Gastroesophageal sphincter (tissue), 4 donors: ENCODE results near the gene FBXW11. TPM values are rescaled to one million over a fixed set of nuclear protein-coding genes. Genes with fewer than 3 reads are reported as not detected.

Experiments
- ATAC-seq: fragments of 150-250 bp; one replicate; pipeline ENCODE4 v1.9.1; 2016; ENCODE audit warnings: mild to moderate bottlenecking, moderate library complexity
- H3K27ac ChIP-seq, 4 donors: fragments of 200-600 bp; sonication (generic) in 3 of 4; 1 replicate in 3 of 4; 2 replicates in 1 of 4; pipeline ENCODE4 v1.5.1; 2016 to 2019
- H3K27me3 ChIP-seq: fragments of 200-600 bp; sonication (generic); one replicate; pipeline ENCODE4 v1.5.1; 2019
- H3K36me3 ChIP-seq, 2 donors: fragments of 200-600 bp; sonication (generic); one replicate each; pipeline ENCODE4 v1.5.1; 2019; ENCODE audit warnings: control low read depth in 1 of 2
- H3K4me1 ChIP-seq, 3 donors: fragments of 200-600 bp; sonication (generic); 1 replicate in 2 of 3; 2 replicates in 1 of 3; pipeline ENCODE4 v1.5.1; 2016 to 2019; ENCODE audit warnings: control low read depth in 2 of 3
- H3K4me3 ChIP-seq, 2 donors: fragments of 200-600 bp; sonication (generic); one replicate each; pipeline ENCODE4 v1.5.1; 2019; ENCODE audit warnings: mild to moderate bottlenecking in 1 of 2, moderate library complexity in 1 of 2
- H3K9me3 ChIP-seq, 3 donors: fragments of 200-600 bp; sonication (generic); one replicate each; pipeline ENCODE4 v1.5.1; 2017 to 2019; ENCODE audit warnings: control low read depth in 2 of 3
- CTCF ChIP-seq, 4 experiments: fragments of 200-600 bp in 2 of 4; fragments of 450-650 bp in 2 of 4; sonication (generic) in 1 of 4; IDR thresholded peaks; one replicate each; pipeline ENCODE4 v1.5.1; 2017 to 2019; ENCODE audit warnings: antibody characterized with exemption in 4 of 4, mild to moderate bottlenecking in 2 of 4, moderate library complexity in 2 of 4
- EP300 ChIP-seq: sonication (generic); formaldehyde crosslinking; IDR thresholded peaks from one replicate; pipeline ENCODE4 v1.6.1; 2017; ENCODE audit warnings: antibody characterized with exemption, mild to moderate bottlenecking
- POLR2A ChIP-seq, 2 donors: fragments of 450-650 bp; IDR thresholded peaks; one replicate each; pipeline ENCODE4 v1.6.1; 2017; ENCODE audit warnings: antibody characterized with exemption in 2 of 2, mild to moderate bottlenecking in 2 of 2, moderate library complexity in 1 of 2
- POLR2AphosphoS5 ChIP-seq: sonication (generic); formaldehyde crosslinking; IDR thresholded peaks from one replicate; pipeline ENCODE4 v1.6.1; 2017; ENCODE audit warnings: antibody characterized with exemption
- WGBS, 2 donors: methylation state at CpG; one replicate each; pipeline ENCODE4 v1.1.5; 2018; ENCODE audit warnings: low coverage in 1 of 2; 5-methylcytosine and 5-hydroxymethylcytosine counted together
- total RNA-seq, 4 donors: library from RNA; depleted of rRNA; stranded (reverse); fragments of >200 nt; gene quantifications; one replicate each; pipeline ENCODE4 v1.1.0, GENCODE V29; 2016

FBXW11 gene
- total RNA-seq, 4 donors from 2014 or later: 64.3 to 88.3 (median 76.3) TPM

- no peak overlapping the region for H3K27ac ChIP-seq
- ATAC-seq: no peak
- peaks cover 0 to 15% (median 0%) of the 10 kb centered on the region in 3 donors for H3K9me3 ChIP-seq
- H3K27me3 ChIP-seq: no peaks in the 10 kb centered on the region
- H3K36me3 ChIP-seq: no peaks in the 10 kb centered on the region
- no peak overlapping the region for H3K4me3 ChIP-seq
- TF ChIP-seq POLR2A (IDR thresholded peaks at IDR 0.05) (no peak), CTCF (IDR thresholded peaks at IDR 0.05) (no peak), POLR2AphosphoS5 (no peak), EP300 (no peak)
- H3K4me1 ChIP-seq: no peaks in the 10 kb centered on the region
Observed at GRCh38 chr5:171837522-171837921, 168.9 kb downstream of the FBXW11 start.

GRCh38 chr5:171835066-171835465, 171.4 kb downstream of the FBXW11 start:
- Histone ChIP-seq H3K4me1 (no peaks in the 10 kb centered on the region), H3K9me3 (peaks cover 0 to 15% (median 0%) of the 10 kb centered on the region in 3 donors), H3K36me3 (no peaks in the 10 kb centered on the region), H3K27ac (no peak overlapping the region), H3K27me3 (no peaks in the 10 kb centered on the region), H3K4me3 (no peak overlapping the region)
- TF ChIP-seq CTCF (IDR thresholded peaks at IDR 0.05) (no peak), EP300 (no peak), POLR2AphosphoS5 (no peak), POLR2A (IDR thresholded peaks at IDR 0.05) (no peak)
- WGBS, 2 donors: 70% methylated on average over 4 of the region's 7 CpGs; no CpG with 5 or more reads in 1 of the 2 donors
- no peak for ATAC-seq

DNA sequence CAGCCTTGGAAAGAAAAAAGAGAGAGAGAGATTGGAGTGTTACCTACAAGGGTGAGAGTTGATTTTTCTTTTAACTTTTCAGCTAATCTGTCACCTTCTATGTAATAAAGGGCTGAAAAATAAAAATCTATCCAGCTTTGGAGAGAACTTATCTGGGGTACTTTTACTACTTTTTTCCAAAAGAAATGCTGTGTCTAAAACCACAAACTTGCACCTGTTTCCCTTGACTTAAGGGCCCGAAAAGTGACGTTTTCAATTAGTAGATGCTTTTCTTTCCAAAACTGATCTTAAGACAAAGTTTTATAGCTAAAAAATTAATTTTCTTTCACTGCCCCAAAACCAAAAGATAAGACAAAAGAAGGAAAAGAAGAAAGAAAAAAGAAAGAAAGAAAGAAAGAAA, 172.0 kb downstream of the FBXW11 start:
- no peak for TF ChIP-seq POLR2A (IDR thresholded peaks at IDR 0.05)
- TF ChIP-seq EP300: no peak
- TF ChIP-seq CTCF (IDR thresholded peaks at IDR 0.05): no peak
- no peak for TF ChIP-seq POLR2AphosphoS5

DNA sequence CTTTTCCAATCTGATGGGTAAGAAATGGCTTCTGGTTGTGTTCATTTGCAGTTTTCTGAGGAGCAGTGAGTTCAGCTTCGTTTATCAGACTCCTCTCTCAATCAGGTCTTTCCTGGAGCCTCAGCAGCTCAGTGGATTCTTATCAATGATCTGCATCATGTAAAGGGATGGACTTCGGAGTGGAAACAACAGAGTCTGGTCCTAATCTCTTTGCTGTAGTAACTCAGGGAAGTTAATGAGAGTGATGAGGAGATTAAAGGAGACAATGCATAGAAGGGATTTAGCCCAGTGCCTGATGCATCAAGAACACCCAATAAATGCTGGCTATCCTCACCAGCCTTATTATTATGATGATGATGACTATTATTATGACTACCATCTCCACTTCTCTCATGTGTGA, 173.7 kb downstream of the FBXW11 start:
- H3K9me3 ChIP-seq: peaks cover 0 to 24% (median 0%) of the 10 kb centered on the region in 3 donors
- H3K36me3 ChIP-seq: no peaks in the 10 kb centered on the region
- no peak for ATAC-seq
- no peak overlapping the region for H3K27ac ChIP-seq
- no peaks in the 10 kb centered on the region for H3K4me1 ChIP-seq
- TF ChIP-seq POLR2AphosphoS5 (no peak), CTCF (IDR thresholded peaks at IDR 0.05) (no peak), POLR2A (IDR thresholded peaks at IDR 0.05) (no peak), EP300 (no peak)
- WGBS, 2 donors: 94 to 100% methylated on average over 1 to 2 of the region's 2 CpGs
- no peaks in the 10 kb centered on the region for H3K27me3 ChIP-seq
- no peak overlapping the region for H3K4me3 ChIP-seq

More for the DNA sequence above, 172.0 kb downstream of the FBXW11 start:
- 85 to 88% methylated on average over 2 of the region's 2 CpGs for WGBS, 2 donors
- no peaks in the 10 kb centered on the region for H3K36me3 ChIP-seq
- H3K27ac ChIP-seq: no peak overlapping the region
- no peaks in the 10 kb centered on the region for H3K27me3 ChIP-seq
- H3K9me3 ChIP-seq: peaks cover 0 to 21% (median 0%) of the 10 kb centered on the region in 3 donors
- no peak overlapping the region for H3K4me3 ChIP-seq
- no peak for ATAC-seq
- no peaks in the 10 kb centered on the region for H3K4me1 ChIP-seq

DNA sequence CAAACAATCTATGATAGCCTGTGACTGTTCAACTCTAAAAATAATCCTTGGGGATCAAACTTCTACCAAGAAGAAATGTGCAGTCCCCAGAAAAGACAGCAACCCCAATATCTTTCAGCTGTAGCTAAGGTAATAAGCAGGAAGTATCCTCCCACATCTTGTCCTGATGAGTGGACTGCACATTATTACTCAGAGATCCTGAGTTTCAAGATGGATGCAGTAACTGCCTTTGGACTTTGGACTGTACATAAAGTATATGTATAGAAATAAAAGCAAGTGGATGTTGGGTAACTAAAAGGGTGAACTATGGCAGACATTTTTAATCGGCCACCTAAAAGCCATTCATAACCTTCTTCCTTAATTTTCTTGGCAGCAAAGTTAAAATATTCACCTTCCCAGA, 175.8 kb downstream of the FBXW11 start:
- 83% methylated on average over 1 of the region's 1 CpG; no CpG with 5 or more reads in 1 of the 2 donors for WGBS, 2 donors
- TF ChIP-seq CTCF (IDR thresholded peaks at IDR 0.05) (no peak), POLR2AphosphoS5 (no peak), POLR2A (IDR thresholded peaks at IDR 0.05) (no peak), EP300 (no peak)
- H3K4me1 ChIP-seq: no peaks in the 10 kb centered on the region
- H3K27ac ChIP-seq: no peak overlapping the region
- no peaks in the 10 kb centered on the region for H3K36me3 ChIP-seq
- peaks cover 0 to 24% (median 0%) of the 10 kb centered on the region in 3 donors for H3K9me3 ChIP-seq
- no peak for ATAC-seq
- no peak overlapping the region for H3K4me3 ChIP-seq
- no peaks in the 10 kb centered on the region for H3K27me3 ChIP-seq
